IPS-NIHi11 (cell line): ENCODE results near the gene STAT5B.
"Not testable (repeated sequence)": the region's sequence is repeated elsewhere in the genome, so short reads cannot be mapped to it uniquely, and the experiment has no call there.

Source experiments
- DNase-seq: peaks from one replicate; pipeline ENCODE4 v3.0.0; 2012; ENCODE audit warnings: mixed read lengths, low spot score

STAT5B gene

GRCh38 chr17:42193969-42194899, 82.0 kb downstream of the STAT5B start, which contains the start of gene GHDC:
TSS of gene GHDC (minus strand) at chr17:42194494. CDS start at chr17:42193581, 913 bp downstream.
- peak; percentile 89 for DNase-seq

- DNase-seq: no peak
Observed at GRCh38 chr17:42193216-42193968, 82.8 kb downstream of the STAT5B start.

- no peak for DNase-seq
Observed at GRCh38 chr17:42192189-42193126, 83.7 kb downstream of the STAT5B start.

GRCh38 chr17:42191275-42191608, 84.9 kb downstream of the STAT5B start:
- no peak for DNase-seq

GRCh38 chr17:42190491-42191274, 85.5 kb downstream of the STAT5B start:
- no peak for DNase-seq

GRCh38 chr17:42189651-42189965, 86.6 kb downstream of the STAT5B start:
- no peak for DNase-seq

- DNase-seq: no peak
Observed at GRCh38 chr17:42188749-42189650, 87.2 kb downstream of the STAT5B start.

- DNase-seq: no peak
Observed at GRCh38 chr17:42187833-42188232, 88.4 kb downstream of the STAT5B start.

GRCh38 chr17:42186191-42186590, 90.0 kb downstream of the STAT5B start:
- not testable (repeated sequence) for DNase-seq

- DNase-seq: no peak
Observed at GRCh38 chr17:42185621-42185930, 90.6 kb downstream of the STAT5B start.

GRCh38 chr17:42184713-42185620, 91.2 kb downstream of the STAT5B start, which contains the start of gene HCRT:
TSS of gene HCRT (minus strand) at chr17:42185452. CDS start at chr17:42185365, 87 bp downstream.
- no peak for DNase-seq

- peak; percentile 96 for DNase-seq
Observed at GRCh38 chr17:42183741-42184711, 92.2 kb downstream of the STAT5B start.

- no peak for DNase-seq
Observed at GRCh38 chr17:42182927-42183734, 93.1 kb downstream of the STAT5B start.

GRCh38 chr17:42181851-42182207, 94.4 kb downstream of the STAT5B start:
- DNase-seq: no peak

GRCh38 chr17:42180922-42181850, 95.0 kb downstream of the STAT5B start, which contains the start of gene KCNH4:
TSS of gene KCNH4 (minus strand) at chr17:42181142. CDS start at chr17:42180945, 197 bp downstream.
- DNase-seq: peak; percentile 85

- peak; percentile 30 for DNase-seq
Observed at GRCh38 chr17:42180411-42180921, 95.7 kb downstream of the STAT5B start.
